Measurements from ENCODE around the gene BMP6.

DNA sequence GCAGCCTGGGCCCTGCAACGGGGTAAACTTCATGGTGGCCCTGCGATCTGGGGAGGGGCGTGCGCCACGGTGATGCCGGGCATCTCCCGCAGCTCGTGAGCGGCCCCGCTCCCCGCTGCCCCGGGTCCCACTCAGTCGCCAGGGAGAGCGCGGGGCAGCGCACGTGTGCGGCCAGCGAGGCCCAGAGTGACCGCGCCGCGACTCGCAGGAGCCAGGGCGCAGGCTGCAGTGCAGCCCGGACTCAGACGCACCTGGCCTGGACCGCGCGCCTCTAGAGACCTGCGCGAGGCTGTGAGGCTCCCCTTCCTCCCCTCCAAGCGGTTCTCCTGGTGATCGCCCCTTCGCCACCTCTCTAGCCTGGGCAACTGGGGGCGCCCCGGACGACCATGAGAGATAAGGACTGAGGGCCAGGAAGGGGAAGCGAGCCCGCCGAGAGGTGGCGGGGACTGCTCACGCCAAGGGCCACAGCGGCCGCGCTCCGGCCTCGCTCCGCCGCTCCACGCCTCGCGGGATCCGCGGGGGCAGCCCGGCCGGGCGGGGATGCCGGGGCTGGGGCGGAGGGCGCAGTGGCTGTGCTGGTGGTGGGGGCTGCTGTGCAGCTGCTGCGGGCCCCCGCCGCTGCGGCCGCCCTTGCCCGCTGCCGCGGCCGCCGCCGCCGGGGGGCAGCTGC is 652 bp downstream of the BMP6 start:
- TF ChIP-seq, protein P1, sequence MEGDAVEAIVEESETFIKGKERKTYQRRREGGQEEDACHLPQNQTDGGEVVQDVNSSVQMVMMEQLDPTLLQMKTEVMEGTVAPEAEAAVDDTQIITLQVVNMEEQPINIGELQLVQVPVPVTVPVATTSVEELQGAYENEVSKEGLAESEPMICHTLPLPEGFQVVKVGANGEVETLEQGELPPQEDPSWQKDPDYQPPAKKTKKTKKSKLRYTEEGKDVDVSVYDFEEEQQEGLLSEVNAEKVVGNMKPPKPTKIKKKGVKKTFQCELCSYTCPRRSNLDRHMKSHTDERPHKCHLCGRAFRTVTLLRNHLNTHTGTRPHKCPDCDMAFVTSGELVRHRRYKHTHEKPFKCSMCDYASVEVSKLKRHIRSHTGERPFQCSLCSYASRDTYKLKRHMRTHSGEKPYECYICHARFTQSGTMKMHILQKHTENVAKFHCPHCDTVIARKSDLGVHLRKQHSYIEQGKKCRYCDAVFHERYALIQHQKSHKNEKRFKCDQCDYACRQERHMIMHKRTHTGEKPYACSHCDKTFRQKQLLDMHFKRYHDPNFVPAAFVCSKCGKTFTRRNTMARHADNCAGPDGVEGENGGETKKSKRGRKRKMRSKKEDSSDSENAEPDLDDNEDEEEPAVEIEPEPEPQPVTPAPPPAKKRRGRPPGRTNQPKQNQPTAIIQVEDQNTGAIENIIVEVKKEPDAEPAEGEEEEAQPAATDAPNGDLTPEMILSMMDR (IDR thresholded peaks at IDR 0.05; ENCODE audit: low read depth, low read length): no peak
- TF ChIP-seq POLR2A (IDR thresholded peaks at IDR 0.05; ENCODE audit: extremely low read depth, insufficient read length): no peak
